NCI-H226 (cell line): ENCODE measurements around the gene NHLRC1.

Experiments used
- DNase-seq: peaks from one replicate; pipeline ENCODE4 v3.0.0-alpha.2; 2015

Gene NHLRC1

GRCh38 chr6:18080544-18080943, 41.9 kb downstream of the NHLRC1 start:
- DNase-seq = no peak

- DNase-seq = no peak
These were observed 43.6 kb downstream of the NHLRC1 start for GRCh38 chr6:18078866-18079265.

- no peak for DNase-seq
These were observed 46.2 kb downstream of the NHLRC1 start for GRCh38 chr6:18076231-18076630.

DNA sequence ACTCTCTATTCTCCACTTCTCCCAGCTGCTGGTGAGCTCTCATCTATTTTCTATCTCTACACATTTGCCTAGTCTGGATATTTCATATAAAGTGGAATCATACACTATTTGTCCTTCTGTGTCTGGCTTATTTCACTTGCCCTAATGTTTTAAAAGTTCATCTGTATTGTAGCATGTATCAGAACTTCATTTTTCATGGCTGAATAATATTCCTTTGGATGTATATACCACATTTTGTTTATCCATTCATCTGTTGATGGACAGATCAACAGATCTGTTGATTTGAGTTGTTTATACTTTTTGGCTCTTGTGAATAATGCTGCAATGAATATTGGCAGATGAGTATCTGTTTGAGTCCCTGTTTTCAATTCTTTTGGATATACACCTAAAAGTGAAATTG, 49.6 kb downstream of the NHLRC1 start:
- DNase-seq = no peak

GRCh38 chr6:18070486-18070885, 52.0 kb downstream of the NHLRC1 start:
- DNase-seq = no peak
